Osteoblast (primary cell): Measurements from ENCODE around the gene GLT1D1. TPM values are rescaled to one million over a fixed set of nuclear protein-coding genes. Genes with fewer than 3 reads are reported as not detected.

Experiments
- DNase-seq: peaks from one replicate; pipeline ENCODE4 v3.0.0; 2011; ENCODE audit warnings: low spot score, mixed read lengths; ENCODE audit not compliant: insufficient read length; ENCODE audit errors: missing footprints
- H2AFZ ChIP-seq: 2 replicates; pipeline ENCODE4 v1.6.0; 2011; ENCODE audit warnings: mild to moderate bottlenecking, low read length
- H3K27ac ChIP-seq: 2 replicates; pipeline ENCODE4 v1.5.1; 2011; ENCODE audit warnings: mild to moderate bottlenecking, low read depth, low read length, moderate library complexity
- H3K27me3 ChIP-seq: 2 replicates; pipeline ENCODE4 v1.6.0; 2012; ENCODE audit warnings: mild to moderate bottlenecking, control low read depth, inconsistent platforms, low read length, moderate library complexity; ENCODE audit not compliant: insufficient read depth
- H3K36me3 ChIP-seq: 2 replicates; pipeline ENCODE4 v1.5.1; 2011; ENCODE audit warnings: mild to moderate bottlenecking, low read length, control low read depth, moderate library complexity; ENCODE audit not compliant: insufficient read depth
- H3K4me1 ChIP-seq: 2 replicates; pipeline ENCODE4 v1.5.1; 2011; ENCODE audit warnings: mild to moderate bottlenecking, low read length, control low read depth, moderate library complexity; ENCODE audit not compliant: insufficient read depth
- H3K4me2 ChIP-seq: 2 replicates; pipeline ENCODE4 v1.6.0; 2011; ENCODE audit warnings: mild to moderate bottlenecking, low read length; ENCODE audit not compliant: insufficient read depth
- H3K4me3 ChIP-seq: fragments of 200-600 bp; sonication (generic); 3 replicates; pipeline ENCODE4 v1.5.1; 2012; ENCODE audit warnings: mild to moderate bottlenecking, low read length, inconsistent platforms; ENCODE audit not compliant: insufficient read depth
- H3K79me2 ChIP-seq: 2 replicates; pipeline ENCODE4 v1.6.0; 2012; ENCODE audit warnings: mild to moderate bottlenecking, low read length, control low read depth, inconsistent platforms; ENCODE audit not compliant: insufficient read depth
- H3K9me3 ChIP-seq: 2 replicates; pipeline ENCODE4 v1.5.1; 2011; ENCODE audit warnings: low read depth, low read length, control low read depth
- H4K20me1 ChIP-seq: 2 replicates; pipeline ENCODE4 v1.6.0; 2012; ENCODE audit warnings: mild to moderate bottlenecking, low read length, control low read depth; ENCODE audit not compliant: insufficient read depth
- total RNA-seq: library from RNA; depleted of rRNA; stranded (reverse); fragments of >200 nt; gene quantifications from 2 replicates; pipeline ENCODE4 v1.2.3, GENCODE V29; 2012
- TF ChIP-seq, protein P1 (sequence below): IDR thresholded peaks from 2 replicates; pipeline ENCODE4 v1.5.1; 2011; ENCODE audit warnings: mild to moderate bottlenecking, low read depth, low read length, moderate library complexity; ENCODE audit errors: extremely low read depth

Gene GLT1D1
- total RNA-seq, 1 donor: not detected

DNA sequence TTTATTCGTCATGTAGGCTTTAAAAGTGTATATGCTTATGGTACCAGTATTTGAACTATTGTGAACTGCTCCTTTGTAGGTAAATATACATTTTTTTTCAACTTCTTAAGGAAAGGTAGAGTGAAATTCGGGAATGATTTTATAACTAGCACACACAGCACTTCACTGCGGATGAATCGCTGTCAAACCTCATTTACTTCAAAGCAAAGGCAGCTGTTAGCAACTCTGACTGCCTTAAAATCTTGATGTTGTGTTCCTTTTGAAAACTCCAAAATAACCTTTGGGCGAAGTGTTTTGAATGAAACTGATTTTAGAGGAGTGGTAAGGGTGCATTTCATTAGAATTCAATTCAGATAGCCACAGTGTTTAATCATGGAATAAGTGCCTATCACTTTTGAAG, 95.8 kb downstream of the GLT1D1 start:
- Histone ChIP-seq H4K20me1 (no peaks in the 10 kb centered on the region), H3K4me2 (no peak overlapping the region), H3K36me3 (no peaks in the 10 kb centered on the region), H3K4me1 (no peaks in the 10 kb centered on the region), H3K27ac (no peak overlapping the region), H3K4me3 (no peak overlapping the region), H3K9me3 (peaks cover 2% of the 10 kb centered on the region), H3K79me2 (no peaks in the 10 kb centered on the region), H2AFZ (no peak overlapping the region), H3K27me3 (no peaks in the 10 kb centered on the region)
- no peak for DNase-seq
- TF ChIP-seq, protein P1, sequence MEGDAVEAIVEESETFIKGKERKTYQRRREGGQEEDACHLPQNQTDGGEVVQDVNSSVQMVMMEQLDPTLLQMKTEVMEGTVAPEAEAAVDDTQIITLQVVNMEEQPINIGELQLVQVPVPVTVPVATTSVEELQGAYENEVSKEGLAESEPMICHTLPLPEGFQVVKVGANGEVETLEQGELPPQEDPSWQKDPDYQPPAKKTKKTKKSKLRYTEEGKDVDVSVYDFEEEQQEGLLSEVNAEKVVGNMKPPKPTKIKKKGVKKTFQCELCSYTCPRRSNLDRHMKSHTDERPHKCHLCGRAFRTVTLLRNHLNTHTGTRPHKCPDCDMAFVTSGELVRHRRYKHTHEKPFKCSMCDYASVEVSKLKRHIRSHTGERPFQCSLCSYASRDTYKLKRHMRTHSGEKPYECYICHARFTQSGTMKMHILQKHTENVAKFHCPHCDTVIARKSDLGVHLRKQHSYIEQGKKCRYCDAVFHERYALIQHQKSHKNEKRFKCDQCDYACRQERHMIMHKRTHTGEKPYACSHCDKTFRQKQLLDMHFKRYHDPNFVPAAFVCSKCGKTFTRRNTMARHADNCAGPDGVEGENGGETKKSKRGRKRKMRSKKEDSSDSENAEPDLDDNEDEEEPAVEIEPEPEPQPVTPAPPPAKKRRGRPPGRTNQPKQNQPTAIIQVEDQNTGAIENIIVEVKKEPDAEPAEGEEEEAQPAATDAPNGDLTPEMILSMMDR: no peak

DNA sequence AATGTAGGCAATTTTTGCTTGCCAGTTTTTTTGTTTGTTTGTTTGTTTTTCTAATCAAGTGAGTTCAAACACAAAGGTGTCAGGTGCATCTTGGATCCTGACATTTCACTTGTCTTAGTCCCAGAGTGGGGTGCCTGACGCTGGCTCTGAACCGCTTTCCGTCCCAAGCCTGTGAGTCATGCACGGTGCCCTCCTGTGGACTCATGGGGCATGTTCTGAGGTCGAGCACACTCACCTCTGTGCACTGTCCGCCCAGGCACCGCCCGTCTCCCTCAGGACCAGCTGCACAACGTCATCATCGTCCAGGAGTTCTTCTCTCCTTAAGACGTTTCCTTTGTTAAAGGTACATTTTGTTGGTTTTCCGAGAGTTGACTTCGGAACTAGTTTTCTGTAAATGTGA, 98.2 kb downstream of the GLT1D1 start:
- H3K27ac ChIP-seq: no peak overlapping the region
- no peaks in the 10 kb centered on the region for H4K20me1 ChIP-seq
- H3K4me3 ChIP-seq: no peak overlapping the region
- no peaks in the 10 kb centered on the region for H3K79me2 ChIP-seq
- H2AFZ ChIP-seq: no peak overlapping the region
- H3K4me2 ChIP-seq: no peak overlapping the region
- TF ChIP-seq, protein P1: no peak
- H3K4me1 ChIP-seq: no peaks in the 10 kb centered on the region
- no peaks in the 10 kb centered on the region for H3K36me3 ChIP-seq
- no peaks in the 10 kb centered on the region for H3K27me3 ChIP-seq
- DNase-seq: no peak
- peaks cover 2% of the 10 kb centered on the region for H3K9me3 ChIP-seq

DNA sequence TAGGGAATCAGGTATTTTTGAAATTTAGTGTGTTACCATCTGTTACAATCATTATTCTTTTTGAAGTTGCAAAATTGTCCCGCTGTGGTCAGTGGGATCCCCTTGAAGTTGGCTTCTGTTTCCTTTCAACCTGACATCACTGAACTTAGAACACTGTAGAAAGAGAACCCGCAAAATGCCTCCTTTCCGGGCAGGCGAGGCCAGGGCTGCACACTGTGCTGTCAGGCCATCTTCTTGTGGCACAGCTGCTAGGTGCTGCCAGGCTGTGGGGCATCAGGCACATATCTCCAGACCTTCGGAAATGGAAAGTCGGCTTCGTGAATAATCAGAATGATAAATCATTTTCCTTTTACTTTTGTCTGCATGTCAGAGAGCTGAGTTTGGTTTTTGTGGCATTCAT, 103.5 kb downstream of the GLT1D1 start:
- Histone ChIP-seq H3K27ac (no peak overlapping the region), H2AFZ (no peak overlapping the region), H3K79me2 (no peaks in the 10 kb centered on the region), H4K20me1 (no peaks in the 10 kb centered on the region), H3K4me3 (no peak overlapping the region), H3K9me3 (no peaks in the 10 kb centered on the region), H3K27me3 (no peaks in the 10 kb centered on the region), H3K4me2 (no peak overlapping the region), H3K36me3 (no peaks in the 10 kb centered on the region), H3K4me1 (no peaks in the 10 kb centered on the region)
- no peak for DNase-seq
- TF ChIP-seq, protein P1: no peak

DNA sequence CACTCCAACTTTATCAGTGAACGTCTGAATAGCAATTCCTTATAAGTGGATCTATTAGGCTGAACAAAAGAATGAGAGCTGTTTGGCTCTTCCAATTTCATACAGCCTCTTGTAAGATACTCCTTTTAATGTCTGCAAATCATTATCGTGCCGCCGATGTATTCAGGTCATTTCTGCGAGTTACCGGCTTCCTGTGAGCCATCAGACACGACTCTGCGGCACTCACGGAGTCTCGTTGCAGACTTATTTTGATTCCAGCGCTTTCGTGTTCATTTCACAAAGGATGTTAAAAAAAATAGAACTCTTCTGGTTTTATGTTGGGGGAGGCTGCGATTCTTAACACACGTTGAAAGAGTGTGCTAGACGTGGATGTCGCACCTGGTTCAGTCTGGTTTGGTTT, 106.6 kb downstream of the GLT1D1 start:
- Histone ChIP-seq H2AFZ (no peak overlapping the region), H3K9me3 (no peaks in the 10 kb centered on the region), H3K79me2 (no peaks in the 10 kb centered on the region), H3K4me1 (no peaks in the 10 kb centered on the region), H3K4me3 (no peak overlapping the region), H3K4me2 (no peak overlapping the region), H3K36me3 (no peaks in the 10 kb centered on the region), H3K27ac (no peak overlapping the region), H3K27me3 (no peaks in the 10 kb centered on the region), H4K20me1 (no peaks in the 10 kb centered on the region)
- TF ChIP-seq, protein P1: no peak
- no peak for DNase-seq
